Right lobe of liver (tissue), 6 donors: ENCODE data around the gene SETD5. TPM values are rescaled to one million over a fixed set of nuclear protein-coding genes. Genes with fewer than 3 reads are reported as not detected.

ENCODE experiments used
- ATAC-seq, 4 donors: fragments of 200-7000 bp; cut with Tn5 transposase; one replicate each; pipeline ENCODE4 v1.9.1; 2020; ENCODE audit warnings: mild to moderate bottlenecking in 4 of 4, moderate library complexity in 4 of 4
- DNase-seq, 3 donors: peaks; one replicate each; pipeline ENCODE4 v3.0.0-alpha.2; 2020
- H3K27ac ChIP-seq, 3 donors: fragments of 200-600 bp; one replicate each; pipeline ENCODE4 v1.8.0; 2022
- H3K27me3 ChIP-seq, 2 donors: fragments of 200-600 bp; one replicate each; pipeline ENCODE4 v1.8.0; 2022
- H3K36me3 ChIP-seq, 4 donors: fragments of 200-600 bp; sonication (generic) in 1 of 4; one replicate each; pipeline versions ENCODE4 v1.5.1 to v1.8.0; 2017 to 2022; ENCODE audit warnings: control low read depth in 1 of 4
- H3K4me1 ChIP-seq, 4 donors: fragments of 200-600 bp; sonication (generic) in 1 of 4; one replicate each; pipeline versions ENCODE4 v1.5.1 to v1.8.0; 2017 to 2022; ENCODE audit warnings: control low read depth in 1 of 4
- H3K4me3 ChIP-seq, 3 donors: fragments of 200-600 bp; one replicate each; pipeline ENCODE4 v1.8.0; 2022
- H3K9me3 ChIP-seq, 4 donors: fragments of 200-600 bp; sonication (generic) in 1 of 4; one replicate each; pipeline versions ENCODE4 v1.5.1 to v1.8.0; 2017 to 2022; ENCODE audit warnings: control low read depth in 1 of 4
- CTCF ChIP-seq, 4 donors: fragments of 200-600 bp in 3 of 4; fragments of 450-650 bp in 1 of 4; IDR thresholded peaks; one replicate each; pipeline versions ENCODE4 v1.5.1 to v1.8.0; 2016 to 2022; ENCODE audit warnings: antibody characterized with exemption in 4 of 4, mild to moderate bottlenecking in 2 of 4
- POLR2A ChIP-seq: fragments of 450-650 bp; IDR thresholded peaks from one replicate; pipeline ENCODE4 v1.6.1; 2017; ENCODE audit warnings: antibody characterized with exemption, mild to moderate bottlenecking
- WGBS: methylation state at CpG from one replicate; pipeline ENCODE4 v1.1.6; 2018; ENCODE audit warnings: low coverage, low lambda C conversion rate; ENCODE audit not compliant: insufficient coverage; ENCODE audit errors: missing lambda C conversion rate; 5-methylcytosine and 5-hydroxymethylcytosine counted together
- intact Hi-C, 2 donors: fragments of 100-400 bp; cut with DNase I; formaldehyde crosslinking; loops; one replicate each; pipeline versions ENCODE4 v1.11.2 to v1.14.1; 2022
- total RNA-seq, 6 experiments: library from RNA; depleted of rRNA in 2 of 6; stranded (reverse); fragments of >200 nt in 2 of 6; fragmentation: NEBNext Ultra II Directional in 3 of 6; extraction: Animal tissue kit (Norgen Biotek cat#: 25700) in 3 of 6; gene quantifications; one replicate each; pipeline versions ENCODE4 v1.1.0 to v1.2.4, GENCODE V29; 2016 to 2023
- donor health status: DM: no; HTN: yes; CAD: no.
- donor health status: DM: no; HTN: no; CAD: no.
- donor health status: DM: no; HTN: no; CAD: no.
- donor health status: DM: no; HTN: yes; CAD: no.
- donor health status: DM: no; HTN: yes; CAD: no.

SETD5 gene
- total RNA-seq, 6 experiments from 2014 or later = 38.7 to 71.4 (median 52.3) TPM

DNA sequence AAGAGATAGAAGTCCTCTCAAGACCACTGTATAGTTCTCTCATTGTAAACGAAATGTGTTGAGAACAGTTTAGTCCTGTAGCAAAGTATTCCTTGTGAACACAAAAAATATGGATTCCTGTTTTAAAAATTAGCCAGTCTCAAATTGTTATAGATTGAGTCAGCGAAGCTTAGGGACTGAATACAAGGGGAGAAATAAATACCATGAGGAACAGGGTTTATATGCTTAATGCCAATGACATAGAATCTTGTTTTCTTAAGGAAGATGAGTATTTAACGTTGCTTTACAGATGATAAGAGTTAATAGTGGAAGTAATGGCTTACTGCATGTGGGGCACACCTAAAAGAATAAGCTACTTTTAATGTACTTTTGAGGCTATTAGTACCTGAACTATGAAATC lies 37.9 kb downstream of the SETD5 start:
- no peak for DNase-seq
- no peak overlapping the region for H3K4me3 ChIP-seq
- no peaks in the 10 kb centered on the region for H3K9me3 ChIP-seq
- ATAC-seq = no peak
- peaks cover 15 to 99% (median 51%) of the 10 kb centered on the region in 4 donors for H3K36me3 ChIP-seq
- no peak for TF ChIP-seq CTCF (IDR thresholded peaks at IDR 0.05)
- TF ChIP-seq POLR2A = no peak
- 86% methylated on average over 3 of the region's 3 CpGs for WGBS
- no peaks in the 10 kb centered on the region for H3K4me1 ChIP-seq
- H3K27ac ChIP-seq = no peak overlapping the region
- intact Hi-C loops = loop anchor here in 1 of 2 donors (5.0 kb wide), 1 partner anchor 48 kb away; no protein-coding TSS in a partner anchor
- H3K27me3 ChIP-seq = no peaks in the 10 kb centered on the region

GRCh38 chr3:9439331-9439730 lies 41.9 kb downstream of the SETD5 start:
- ATAC-seq (no peak), DNase-seq (no peak)
- 13% methylated on average over 1 of the region's 1 CpG for WGBS
- no peaks in the 10 kb centered on the region for H3K9me3 ChIP-seq
- no peaks in the 10 kb centered on the region for H3K4me1 ChIP-seq
- H3K27me3 ChIP-seq = no peaks in the 10 kb centered on the region
- intact Hi-C loops = loop anchor here in 1 of 2 donors (5.0 kb wide), 1 partner anchor 52 kb away; no protein-coding TSS in a partner anchor
- TF ChIP-seq CTCF (IDR thresholded peaks at IDR 0.05) = no peak
- no peak for TF ChIP-seq POLR2A
- H3K36me3 ChIP-seq = peaks cover 34 to 100% (median 57%) of the 10 kb centered on the region in 4 donors
- no peak overlapping the region for H3K27ac ChIP-seq
- no peak overlapping the region for H3K4me3 ChIP-seq

GRCh38 chr3:9441501-9442221 lies 44.2 kb downstream of the SETD5 start:
- no peaks in the 10 kb centered on the region for H3K9me3 ChIP-seq

GRCh38 chr3:9448071-9448470 lies 50.7 kb downstream of the SETD5 start:
- intact Hi-C loops = no loop called here
- peaks cover 12 to 93% (median 60%) of the 10 kb centered on the region in 4 donors for H3K36me3 ChIP-seq
- no peak for ATAC-seq
- H3K9me3 ChIP-seq = no peaks in the 10 kb centered on the region
- H3K4me3 ChIP-seq = no peak overlapping the region
- H3K27me3 ChIP-seq = no peaks in the 10 kb centered on the region
- no peak overlapping the region for H3K27ac ChIP-seq
- H3K4me1 ChIP-seq = no peaks in the 10 kb centered on the region
- TF ChIP-seq POLR2A (no peak), CTCF (IDR thresholded peaks at IDR 0.05) (no peak)
- WGBS = 81% methylated on average over 4 of the region's 4 CpGs
- DNase-seq = no peak

More at GRCh38 chr3:9441501-9442221, 44.2 kb downstream of the SETD5 start:
- Histone ChIP-seq H3K27ac (no peak overlapping the region), H3K4me3 (no peak overlapping the region), H3K4me1 (no peaks in the 10 kb centered on the region), H3K27me3 (no peaks in the 10 kb centered on the region), H3K36me3 (peaks cover 36 to 100% (median 60%) of the 10 kb centered on the region in 4 donors)
- intact Hi-C loops = no loop called here
- DNase-seq = no peak
- 79% methylated on average over 10 of the region's 11 CpGs for WGBS
- ATAC-seq = no peak
- TF ChIP-seq POLR2A = no peak

- no peak for TF ChIP-seq POLR2A
- peaks cover 7 to 93% (median 58%) of the 10 kb centered on the region in 4 donors for H3K36me3 ChIP-seq
Measured at GRCh38 chr3:9448643-9449042, 51.2 kb downstream of the SETD5 start.

More at GRCh38 chr3:9448643-9449042, 51.2 kb downstream of the SETD5 start:
- H3K4me1 ChIP-seq = no peaks in the 10 kb centered on the region
- H3K27ac ChIP-seq = no peak overlapping the region
- DNase-seq (no peak), ATAC-seq (no peak)
- H3K4me3 ChIP-seq = no peak overlapping the region
- no peaks in the 10 kb centered on the region for H3K9me3 ChIP-seq
- no CpG with 5 or more reads among the region's 1 CpG for WGBS
- intact Hi-C loops = no loop called here
- no peaks in the 10 kb centered on the region for H3K27me3 ChIP-seq
